Measurements from ENCODE around the gene ASB18.

Gene ASB18

GRCh38 chr2:236162031-236162845 is 102.0 kb downstream of the ASB18 start:
- no peak for DNase-seq

GRCh38 chr2:236161531-236161930 is 102.7 kb downstream of the ASB18 start:
- DNase-seq: no peak

- no peak for DNase-seq
These were observed 103.1 kb downstream of the ASB18 start for GRCh38 chr2:236161082-236161462.

- DNase-seq: no peak
These were observed 103.7 kb downstream of the ASB18 start for GRCh38 chr2:236160366-236161081.

GRCh38 chr2:236159778-236160170 is 104.4 kb downstream of the ASB18 start:
- DNase-seq: no peak

GRCh38 chr2:236158969-236159777 is 105.0 kb downstream of the ASB18 start:
- DNase-seq: no peak

GRCh38 chr2:236157815-236158498 is 106.2 kb downstream of the ASB18 start:
- no peak for DNase-seq

GRCh38 chr2:236157366-236157765 is 106.8 kb downstream of the ASB18 start:
- DNase-seq: no peak

- no peak for DNase-seq
These were observed 107.4 kb downstream of the ASB18 start for GRCh38 chr2:236156860-236157194.

GRCh38 chr2:236156095-236156859 is 107.9 kb downstream of the ASB18 start:
- DNase-seq: no peak

GRCh38 chr2:236155406-236155805 is 108.8 kb downstream of the ASB18 start:
- no peak for DNase-seq

- no peak for DNase-seq
These were observed 117.8 kb downstream of the ASB18 start for GRCh38 chr2:236146436-236146835.

GRCh38 chr2:236143811-236144210 is 120.4 kb downstream of the ASB18 start:
- no peak for DNase-seq

Data from stimulated activated CD4-positive, alpha-beta T cell treated with anti-CD3 and anti-CD28 coated beads, Interleukin-2, amount 100 ng/mL, for 24 hours (primary cell).